Kidney epithelial cell (primary cell): ENCODE measurements around the gene ST3GAL4. TPM values are rescaled to one million over a fixed set of nuclear protein-coding genes. Genes with fewer than 3 reads are reported as not detected.

Experiments
- DNase-seq: peaks from one replicate; pipeline ENCODE4 v3.0.0-alpha.2; 2010; ENCODE audit warnings: low read depth
- H3K27me3 ChIP-seq: 2 replicates; pipeline ENCODE4 v1.6.0; 2011; ENCODE audit warnings: low read length; ENCODE audit not compliant: control insufficient read depth, insufficient read depth
- H3K36me3 ChIP-seq: 2 replicates; pipeline ENCODE4 v1.5.1; 2011; ENCODE audit warnings: low read length; ENCODE audit not compliant: control insufficient read depth, insufficient read depth
- H3K4me3 ChIP-seq: 2 replicates; pipeline ENCODE4 v1.5.1; 2011; ENCODE audit warnings: low read depth, mild to moderate bottlenecking, control low read depth, low read length
- CTCF ChIP-seq: IDR thresholded peaks from 2 replicates; pipeline ENCODE4 v1.5.1; 2011; ENCODE audit warnings: mild to moderate bottlenecking, moderate library complexity, low read length, control low read depth, inconsistent platforms; ENCODE audit not compliant: insufficient read depth, poor library complexity, severe bottlenecking
- total RNA-seq: library from RNA; depleted of rRNA; stranded (reverse); fragments of >200 nt; gene quantifications from 2 replicates; pipeline ENCODE4 v1.2.3, GENCODE V29; 2015

The ST3GAL4 gene
- total RNA-seq, 1 donor from 2014 or later: 12.7 TPM

GRCh38 chr11:126415669-126416420 is 60.4 kb downstream of the ST3GAL4 start:
- no peak for TF ChIP-seq CTCF
- DNase-seq: no peak
- Histone ChIP-seq H3K36me3 (no peaks in the 10 kb centered on the region), H3K4me3 (no peak overlapping the region), H3K27me3 (no peaks in the 10 kb centered on the region)

- Histone ChIP-seq H3K4me3 (peak overlapping the region; percentile 43), H3K27me3 (no peaks in the 10 kb centered on the region), H3K36me3 (no peaks in the 10 kb centered on the region)
- TF ChIP-seq CTCF: no peak
- no peak for DNase-seq
Observed at GRCh38 chr11:126416542-126417090, 61.1 kb downstream of the ST3GAL4 start.

GRCh38 chr11:126417091-126417862 is 61.8 kb downstream of the ST3GAL4 start:
- no peaks in the 10 kb centered on the region for H3K36me3 ChIP-seq
- H3K4me3 ChIP-seq: no peak overlapping the region
- no peak for DNase-seq
- TF ChIP-seq CTCF: no peak
- no peaks in the 10 kb centered on the region for H3K27me3 ChIP-seq

- Histone ChIP-seq H3K4me3 (no peak overlapping the region), H3K27me3 (no peaks in the 10 kb centered on the region), H3K36me3 (no peaks in the 10 kb centered on the region)
- TF ChIP-seq CTCF: no peak
- no peak for DNase-seq
Observed at GRCh38 chr11:126418887-126419286, 63.4 kb downstream of the ST3GAL4 start.

GRCh38 chr11:126419801-126420697 is 64.6 kb downstream of the ST3GAL4 start:
- H3K36me3 ChIP-seq: no peaks in the 10 kb centered on the region
- no peak for TF ChIP-seq CTCF
- no peak for DNase-seq
- H3K4me3 ChIP-seq: no peak overlapping the region
- H3K27me3 ChIP-seq: peaks cover 7% of the 10 kb centered on the region
